GM15510 (cell line): ENCODE results near the gene MIAT.

Source experiments
- POLR2A ChIP-seq: IDR thresholded peaks from 3 replicates; pipeline ENCODE4 v1.6.1; 2011; ENCODE audit warnings: borderline replicate concordance; ENCODE audit not compliant: insufficient read length; ENCODE audit errors: extremely low read depth

Gene MIAT

GRCh38 chr22:26691377-26691716, 34.0 kb downstream of the MIAT start:
- TF ChIP-seq POLR2A = no peak

- TF ChIP-seq POLR2A = no peak
These were observed 34.8 kb downstream of the MIAT start for GRCh38 chr22:26692215-26692614.

GRCh38 chr22:26697151-26697550, 39.8 kb downstream of the MIAT start:
- TF ChIP-seq POLR2A = no peak

- TF ChIP-seq POLR2A = no peak
These were observed 43.1 kb downstream of the MIAT start for GRCh38 chr22:26700462-26700861.

GRCh38 chr22:26700886-26701285, 43.5 kb downstream of the MIAT start:
- TF ChIP-seq POLR2A = no peak

- TF ChIP-seq POLR2A = no peak
These were observed 43.9 kb downstream of the MIAT start for GRCh38 chr22:26701323-26701722.

GRCh38 chr22:26702906-26703830, 45.8 kb downstream of the MIAT start:
- TF ChIP-seq POLR2A = no peak

GRCh38 chr22:26707090-26707489, 49.7 kb downstream of the MIAT start:
- no peak for TF ChIP-seq POLR2A

- TF ChIP-seq POLR2A = no peak
These were observed 50.2 kb downstream of the MIAT start for GRCh38 chr22:26707581-26707980.

GRCh38 chr22:26708256-26709009, 51.0 kb downstream of the MIAT start:
- TF ChIP-seq POLR2A = no peak

GRCh38 chr22:26709617-26710390, 52.4 kb downstream of the MIAT start:
- TF ChIP-seq POLR2A = no peak

- TF ChIP-seq POLR2A = peak; percentile 34
These were observed 54.0 kb downstream of the MIAT start for GRCh38 chr22:26711205-26711963.

- no peak for TF ChIP-seq POLR2A
These were observed 54.8 kb downstream of the MIAT start for GRCh38 chr22:26712158-26712557.

GRCh38 chr22:26713823-26714449, 56.5 kb downstream of the MIAT start:
- TF ChIP-seq POLR2A = no peak
